Naive thymus-derived CD4-positive, alpha-beta T cell (primary cell): Measurements from ENCODE around the gene TP53I11. TPM values are rescaled to one million over a fixed set of nuclear protein-coding genes. Genes with fewer than 3 reads are reported as not detected.

Experiments used
- ATAC-seq: fragments of 150-1000 bp; cut with Tn5 transposase; 2 replicates; pipeline ENCODE4 v1.10.0; 2021; ENCODE audit warnings: mild to moderate bottlenecking, moderate library complexity
- CTCF ChIA-PET: fragments of 350-600 bp; sonication (Branson Sonifier 250); formaldehyde crosslinking; loops from one replicate; lab custom pipeline; 2021; ENCODE audit warnings: antibody characterized with exemption; lab: Charles Lee
- POLR2A ChIA-PET: fragments of 350-600 bp; sonication (Branson Sonifier 250); formaldehyde crosslinking; loops from one replicate; lab custom pipeline; 2021; ENCODE audit warnings: antibody characterized with exemption, inconsistent platforms; lab: Charles Lee
- DNase-seq, 9 donors: peaks; one replicate each; pipeline versions ENCODE4 v3.0.0 to v3.0.0-alpha.2; 2020 to 2022; ENCODE audit warnings: mixed read lengths in 1 of 9
- H3K27ac ChIP-seq: one replicate; pipeline ENCODE4 v1.7.0; 2013; ENCODE audit warnings: mild to moderate bottlenecking, low read depth, low read length, moderate library complexity
- H3K27me3 ChIP-seq, 2 donors: one replicate each; pipeline ENCODE4 v1.7.0; 2013; ENCODE audit warnings: low read length in 2 of 2, mild to moderate bottlenecking in 2 of 2, moderate library complexity in 2 of 2; ENCODE audit not compliant: control insufficient read depth in 2 of 2, insufficient read depth in 2 of 2
- H3K36me3 ChIP-seq, 3 experiments: 1 replicate in 2 of 3; 2 replicates in 1 of 3; pipeline ENCODE4 v1.7.0; 2013; ENCODE audit warnings: low read length in 3 of 3, mild to moderate bottlenecking in 3 of 3, moderate library complexity in 1 of 3; ENCODE audit not compliant: insufficient read depth in 3 of 3, control insufficient read depth in 2 of 3
- H3K4me1 ChIP-seq, 2 donors: one replicate each; pipeline ENCODE4 v1.7.0; 2013; ENCODE audit warnings: low read length in 2 of 2, mild to moderate bottlenecking in 2 of 2, moderate library complexity in 1 of 2; ENCODE audit not compliant: control insufficient read depth in 2 of 2, insufficient read depth in 2 of 2
- H3K4me3 ChIP-seq: 2 replicates; pipeline ENCODE4 v1.7.0; 2013; ENCODE audit warnings: mild to moderate bottlenecking, low read length
- H3K9me3 ChIP-seq, 3 experiments: 1 replicate in 2 of 3; 2 replicates in 1 of 3; pipeline ENCODE4 v1.7.0; 2013; ENCODE audit warnings: low read length in 3 of 3; ENCODE audit not compliant: control insufficient read depth in 2 of 3
- H3K27ac Mint-ChIP-seq, 9 donors: one replicate each; pipeline ENCODE4 v1.8.0; 2020 to 2022; ENCODE audit warnings: mixed read lengths in 9 of 9, mild to moderate bottlenecking in 8 of 9, moderate library complexity in 5 of 9, inconsistent platforms in 2 of 9
- H3K27me3 Mint-ChIP-seq, 5 donors: one replicate each; pipeline ENCODE4 v1.8.0; 2021 to 2022; ENCODE audit warnings: mixed read lengths in 5 of 5, mild to moderate bottlenecking in 1 of 5
- H3K36me3 Mint-ChIP-seq, 5 donors: one replicate each; pipeline ENCODE4 v1.8.0; 2020 to 2022; ENCODE audit warnings: mixed read lengths in 5 of 5, mild to moderate bottlenecking in 3 of 5, inconsistent platforms in 1 of 5
- H3K4me1 Mint-ChIP-seq, 7 donors: one replicate each; pipeline ENCODE4 v1.8.0; 2020 to 2022; ENCODE audit warnings: mixed read lengths in 7 of 7, mild to moderate bottlenecking in 3 of 7, inconsistent platforms in 1 of 7
- H3K4me3 Mint-ChIP-seq, 10 donors: one replicate each; pipeline ENCODE4 v1.8.0; 2020 to 2022; ENCODE audit warnings: mild to moderate bottlenecking in 10 of 10, mixed read lengths in 10 of 10, moderate library complexity in 6 of 10, inconsistent platforms in 2 of 10
- H3K9me3 Mint-ChIP-seq, 11 donors: one replicate each; pipeline ENCODE4 v1.8.0; 2020 to 2022; ENCODE audit warnings: mixed read lengths in 11 of 11, mild to moderate bottlenecking in 4 of 11, inconsistent platforms in 1 of 11, moderate library complexity in 1 of 11
- intact Hi-C, 2 donors: fragments of 100-400 bp; cut with micrococcal nuclease; formaldehyde crosslinking; loops; one replicate each; pipeline ENCODE4 v1.15.1; 2023
- polyA plus RNA-seq, 2 donors: library from polyadenylated mRNA; unstranded; fragments of 300-500 nt; fragmentation: Illumina TruSeq; gene quantifications; one replicate each; pipeline ENCODE4 v1.2.3, GENCODE V29; 2021
- total RNA-seq, 6 experiments: library from RNA in 5 of 6; stranded (reverse) in 5 of 6; gene quantifications; 1 replicate in 5 of 6; 2 replicates in 1 of 6; pipeline ENCODE4 v1.2.3 and lab custom pipeline; 2021 to 2026

TP53I11 gene
- total and polyA plus RNA-seq, 7 experiments from 2014 or later: 0.35 to 7.6 (median 1.2) TPM

DNA sequence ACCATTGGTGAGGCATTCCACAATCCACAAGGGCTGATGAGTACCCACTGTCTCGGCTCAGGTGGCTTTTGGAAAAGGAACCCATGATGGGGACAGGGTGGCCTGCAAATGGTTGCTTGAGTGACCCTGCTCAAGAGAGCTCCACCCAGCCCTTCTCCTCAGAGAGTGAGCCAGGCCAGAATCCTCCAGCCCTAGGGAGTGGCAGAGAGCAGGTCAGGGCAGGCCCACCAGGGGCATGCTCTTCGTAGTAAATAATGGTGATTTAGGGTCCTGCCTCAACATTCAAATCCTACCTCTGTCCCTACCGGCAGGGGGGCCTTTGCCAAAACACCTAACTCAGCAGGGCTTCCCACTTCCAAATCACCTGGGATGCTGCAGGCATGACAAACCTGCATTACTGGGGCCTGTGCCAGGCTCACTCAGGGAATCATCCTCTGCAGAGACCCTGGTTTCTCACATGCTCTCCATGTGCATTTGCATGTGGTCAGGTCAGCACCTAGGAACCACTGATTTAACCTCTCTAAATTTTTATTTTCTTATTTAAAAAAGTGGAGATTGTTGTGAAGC lies 17.3 kb upstream of the TP53I11 start:
- H3K4me1 Mint-ChIP-seq: peaks cover 0 to 3% (median 0%) of the 10 kb centered on the region in 7 donors
- no peak overlapping the region for H3K4me3 Mint-ChIP-seq

DNA sequence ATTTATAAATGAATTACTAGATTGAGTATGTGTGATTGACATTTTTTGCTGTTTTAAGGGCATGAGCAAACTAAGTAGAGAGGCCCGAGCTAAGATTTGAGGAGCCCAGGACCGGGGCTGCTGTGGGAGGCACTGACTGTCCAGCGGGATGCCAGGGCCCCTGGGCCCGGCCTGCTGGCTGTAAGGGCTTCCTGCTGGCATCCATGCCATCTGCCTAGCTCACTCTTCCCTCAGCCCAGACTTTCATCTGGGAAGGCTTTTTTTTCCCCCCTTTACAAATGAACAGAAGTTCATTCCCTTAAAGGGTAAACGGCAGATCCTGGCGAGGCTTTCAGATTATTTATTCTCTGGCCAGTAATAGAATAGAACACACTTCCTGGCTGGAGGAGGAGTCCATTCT lies 16.0 kb upstream of the TP53I11 start:
- peaks cover 0 to 2% (median 0%) of the 10 kb centered on the region in 7 donors for H3K4me1 Mint-ChIP-seq
- intact Hi-C loops: no loop called here
- H3K4me3 Mint-ChIP-seq: no peak overlapping the region
- H3K9me3 Mint-ChIP-seq: no peaks in the 10 kb centered on the region
- DNase-seq (no peak), ATAC-seq (no peak)
- Histone ChIP-seq H3K27me3 (no peaks in the 10 kb centered on the region), H3K36me3 (no peaks in the 10 kb centered on the region), H3K4me3 (no peak overlapping the region), H3K4me1 (no peaks in the 10 kb centered on the region), H3K27ac (no peak overlapping the region), H3K9me3 (no peaks in the 10 kb centered on the region)
- ChIA-PET CTCF (no interaction called here), POLR2A (no interaction called here)
- H3K36me3 Mint-ChIP-seq: no peaks in the 10 kb centered on the region
- no peak overlapping the region for H3K27ac Mint-ChIP-seq
- no peaks in the 10 kb centered on the region for H3K27me3 Mint-ChIP-seq

More for the DNA sequence above, 17.3 kb upstream of the TP53I11 start:
- no peaks in the 10 kb centered on the region for H3K27me3 Mint-ChIP-seq
- Histone ChIP-seq H3K4me1 (no peaks in the 10 kb centered on the region), H3K27ac (no peak overlapping the region), H3K4me3 (no peak overlapping the region), H3K9me3 (no peaks in the 10 kb centered on the region), H3K36me3 (no peaks in the 10 kb centered on the region), H3K27me3 (no peaks in the 10 kb centered on the region)
- POLR2A ChIA-PET: no interaction called here
- CTCF ChIA-PET: interaction anchor here (1.1 kb wide), 1 partner anchor 32 kb away, joined by 4 read pairs; no protein-coding TSS in a partner anchor
- H3K9me3 Mint-ChIP-seq: no peaks in the 10 kb centered on the region
- DNase-seq (no peak), ATAC-seq (no peak)
- H3K27ac Mint-ChIP-seq: no peak overlapping the region
- H3K36me3 Mint-ChIP-seq: no peaks in the 10 kb centered on the region
- intact Hi-C loops: no loop called here

DNA sequence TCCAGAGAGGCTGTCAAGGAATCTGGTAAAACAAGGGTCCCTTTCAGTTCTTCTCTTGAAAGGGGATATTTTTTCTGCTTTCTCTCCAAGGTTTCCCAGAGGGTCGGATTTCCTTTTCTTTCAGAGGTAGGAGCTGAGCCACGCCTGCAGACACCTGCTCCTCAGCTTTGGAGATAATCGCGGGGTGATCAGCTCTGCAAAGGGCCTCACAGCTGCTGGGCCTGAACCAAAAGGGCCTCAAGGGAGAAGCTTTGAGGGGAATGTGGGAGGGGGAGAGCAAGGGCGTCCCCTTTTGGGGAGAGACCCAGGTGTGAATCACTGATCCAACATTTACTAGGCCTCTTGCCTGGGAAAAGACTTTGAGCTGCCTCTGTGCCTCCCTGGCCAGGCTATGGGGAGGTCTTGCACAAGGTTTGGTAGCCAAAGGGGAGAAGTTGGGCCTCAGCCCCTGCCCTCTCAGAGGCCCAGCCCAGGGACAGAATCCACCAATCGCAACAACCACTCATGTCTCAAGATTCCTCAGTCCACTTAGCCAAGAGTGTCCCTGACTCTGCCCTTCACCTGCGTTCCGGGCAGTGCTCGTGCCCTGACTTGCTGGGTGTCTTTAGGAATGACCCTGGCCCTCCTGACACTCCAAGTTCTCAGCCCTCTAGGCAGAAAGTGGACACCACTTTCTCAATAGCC lies 14.0 kb upstream of the TP53I11 start:
- ChIA-PET POLR2A (no interaction called here), CTCF (interaction anchor here (0.6 kb wide), 1 partner anchor 28 kb away, joined by 3 read pairs; no protein-coding TSS in a partner anchor)
- H3K4me1 ChIP-seq: no peaks in the 10 kb centered on the region
- H3K27me3 Mint-ChIP-seq: no peaks in the 10 kb centered on the region
- H3K9me3 Mint-ChIP-seq: no peaks in the 10 kb centered on the region
- H3K4me1 Mint-ChIP-seq: no peaks in the 10 kb centered on the region
- intact Hi-C loops: no loop called here
- no peak overlapping the region for H3K4me3 Mint-ChIP-seq
- H3K27me3 ChIP-seq: no peaks in the 10 kb centered on the region
- no peak overlapping the region for H3K27ac ChIP-seq
- H3K36me3 ChIP-seq: no peaks in the 10 kb centered on the region
- no peak for DNase-seq
- H3K36me3 Mint-ChIP-seq: no peaks in the 10 kb centered on the region
- H3K4me3 ChIP-seq: no peak overlapping the region
- H3K9me3 ChIP-seq: no peaks in the 10 kb centered on the region
- no peak overlapping the region for H3K27ac Mint-ChIP-seq
- no peak for ATAC-seq

- intact Hi-C loops: no loop called here
- H3K9me3 ChIP-seq: no peaks in the 10 kb centered on the region
- no peak for DNase-seq
- H3K9me3 Mint-ChIP-seq: no peaks in the 10 kb centered on the region
- no peak overlapping the region for H3K27ac Mint-ChIP-seq
- no peak overlapping the region for H3K4me3 ChIP-seq
- ChIA-PET POLR2A (no interaction called here), CTCF (no interaction called here)
- H3K36me3 Mint-ChIP-seq: no peaks in the 10 kb centered on the region
- H3K4me3 Mint-ChIP-seq: no peak overlapping the region
- H3K27me3 ChIP-seq: no peaks in the 10 kb centered on the region
- no peaks in the 10 kb centered on the region for H3K36me3 ChIP-seq
- H3K27ac ChIP-seq: no peak overlapping the region
- no peak for ATAC-seq
- H3K27me3 Mint-ChIP-seq: no peaks in the 10 kb centered on the region
- no peaks in the 10 kb centered on the region for H3K4me1 Mint-ChIP-seq
- H3K4me1 ChIP-seq: no peaks in the 10 kb centered on the region
These were observed 13.3 kb upstream of the TP53I11 start for GRCh38 chr11:44963948-44964347.

GRCh38 chr11:44963136-44963535 lies 12.5 kb upstream of the TP53I11 start:
- Histone ChIP-seq H3K4me3 (no peak overlapping the region), H3K36me3 (no peaks in the 10 kb centered on the region), H3K27me3 (no peaks in the 10 kb centered on the region), H3K9me3 (no peaks in the 10 kb centered on the region), H3K4me1 (no peaks in the 10 kb centered on the region), H3K27ac (no peak overlapping the region)
- ATAC-seq (no peak), DNase-seq (no peak)
- Mint-ChIP-seq H3K36me3 (no peaks in the 10 kb centered on the region), H3K4me3 (no peak overlapping the region), H3K27ac (no peak overlapping the region), H3K9me3 (no peaks in the 10 kb centered on the region), H3K27me3 (no peaks in the 10 kb centered on the region), H3K4me1 (no peaks in the 10 kb centered on the region)
- intact Hi-C loops: no loop called here
- POLR2A ChIA-PET: no interaction called here
- CTCF ChIA-PET: interaction anchor here (0.6 kb wide), 1 partner anchor 16 kb away, joined by 3 read pairs; no protein-coding TSS in a partner anchor

GRCh38 chr11:44962464-44962863 lies 11.8 kb upstream of the TP53I11 start:
- ChIA-PET POLR2A (no interaction called here), CTCF (interaction anchor here (1.0 to 1.1 kb wide), 2 partner anchors 26 to 142 kb away, joined by 3 to 4 read pairs; no protein-coding TSS in a partner anchor)
- H3K36me3 ChIP-seq: no peaks in the 10 kb centered on the region
- no peak overlapping the region for H3K4me3 ChIP-seq
- intact Hi-C loops: no loop called here
- H3K27me3 Mint-ChIP-seq: peaks cover 0 to 3% (median 0%) of the 10 kb centered on the region in 5 donors
- H3K27ac Mint-ChIP-seq: no peak overlapping the region
- H3K36me3 Mint-ChIP-seq: no peaks in the 10 kb centered on the region
- no peaks in the 10 kb centered on the region for H3K9me3 Mint-ChIP-seq
- no peak overlapping the region for H3K4me3 Mint-ChIP-seq
- H3K4me1 ChIP-seq: no peaks in the 10 kb centered on the region
- no peaks in the 10 kb centered on the region for H3K27me3 ChIP-seq
- H3K4me1 Mint-ChIP-seq: no peaks in the 10 kb centered on the region
- H3K27ac ChIP-seq: no peak overlapping the region
- DNase-seq: no peak
- no peak for ATAC-seq
- no peaks in the 10 kb centered on the region for H3K9me3 ChIP-seq
